Occipital lobe (tissue), 2 donors: ENCODE measurements around the gene DTWD2. TPM values are rescaled to one million over a fixed set of nuclear protein-coding genes. Genes with fewer than 3 reads are reported as not detected.

Source experiments
- small RNA-seq: library from RNA; depleted of rRNA; stranded (forward); fragments of <200 nt; gene quantifications from one replicate; pipeline ENCODE3, GENCODE V24; 2014
- total RNA-seq: library from RNA; depleted of rRNA; stranded (reverse); fragments of >200 nt; gene quantifications from one replicate; pipeline ENCODE4 v1.2.3, GENCODE V29; 2014

Gene DTWD2
- total RNA-seq, 1 donor from 2014 or later = 13.9 TPM

Small RNA genes lying within 50 kb of the gene (small RNA-seq; reads per million reads assigned to genes)
- gene RNU6-373P = not detected

Other genes starting within 250 kb of the DTWD2 start
- gene DMXL1, start 82.5 kb upstream of the DTWD2 start, total RNA-seq = 120 TPM